ENCODE data around the gene PLCXD1.
"Not testable (repeated sequence)": the region's sequence is repeated elsewhere in the genome, so short reads cannot be mapped to it uniquely, and the experiment has no call there.

The PLCXD1 gene

GRCh38 chrX:340641-341423, 59.7 kb downstream of the PLCXD1 start:
- DNase-seq (ENCODE audit: low read depth, low spot score) = no peak
- no peak overlapping the region for H3K4me3 ChIP-seq (ENCODE audit: low read length)

- no peak overlapping the region for H3K4me3 ChIP-seq (ENCODE audit: low read length)
- DNase-seq (ENCODE audit: low read depth, low spot score) = no peak
These were observed 60.4 kb downstream of the PLCXD1 start for GRCh38 chrX:341541-342101.

DNA sequence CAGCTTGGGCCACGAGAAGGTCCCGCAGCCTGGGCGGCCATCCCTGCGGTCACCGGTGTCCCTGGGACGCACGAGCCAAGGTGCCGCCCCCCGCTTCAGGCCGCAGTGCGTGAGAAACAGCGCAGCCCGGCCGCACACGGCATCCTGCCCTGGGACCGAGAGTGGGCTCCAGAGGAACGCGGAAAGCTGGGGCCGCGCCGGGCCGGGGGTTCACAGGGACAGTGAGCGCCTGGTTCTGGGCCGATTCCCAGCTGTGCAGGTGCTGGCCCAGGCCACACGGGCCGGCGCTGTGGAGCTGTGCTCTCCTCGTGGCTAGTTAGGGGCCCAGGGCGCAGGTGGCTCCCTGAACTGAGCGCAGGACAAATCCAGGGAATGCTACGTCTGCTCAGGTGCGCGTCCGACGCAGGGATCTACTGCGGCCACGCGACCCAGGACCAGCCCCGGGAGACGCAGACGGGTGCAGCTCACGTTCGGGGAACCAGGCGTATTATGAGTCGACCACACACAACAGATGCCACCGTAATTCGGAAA, 63.3 kb downstream of the PLCXD1 start:
- no peak overlapping the region for H3K4me3 ChIP-seq (ENCODE audit: low read length)
- DNase-seq (ENCODE audit: low read depth, low spot score) = no peak

DNA sequence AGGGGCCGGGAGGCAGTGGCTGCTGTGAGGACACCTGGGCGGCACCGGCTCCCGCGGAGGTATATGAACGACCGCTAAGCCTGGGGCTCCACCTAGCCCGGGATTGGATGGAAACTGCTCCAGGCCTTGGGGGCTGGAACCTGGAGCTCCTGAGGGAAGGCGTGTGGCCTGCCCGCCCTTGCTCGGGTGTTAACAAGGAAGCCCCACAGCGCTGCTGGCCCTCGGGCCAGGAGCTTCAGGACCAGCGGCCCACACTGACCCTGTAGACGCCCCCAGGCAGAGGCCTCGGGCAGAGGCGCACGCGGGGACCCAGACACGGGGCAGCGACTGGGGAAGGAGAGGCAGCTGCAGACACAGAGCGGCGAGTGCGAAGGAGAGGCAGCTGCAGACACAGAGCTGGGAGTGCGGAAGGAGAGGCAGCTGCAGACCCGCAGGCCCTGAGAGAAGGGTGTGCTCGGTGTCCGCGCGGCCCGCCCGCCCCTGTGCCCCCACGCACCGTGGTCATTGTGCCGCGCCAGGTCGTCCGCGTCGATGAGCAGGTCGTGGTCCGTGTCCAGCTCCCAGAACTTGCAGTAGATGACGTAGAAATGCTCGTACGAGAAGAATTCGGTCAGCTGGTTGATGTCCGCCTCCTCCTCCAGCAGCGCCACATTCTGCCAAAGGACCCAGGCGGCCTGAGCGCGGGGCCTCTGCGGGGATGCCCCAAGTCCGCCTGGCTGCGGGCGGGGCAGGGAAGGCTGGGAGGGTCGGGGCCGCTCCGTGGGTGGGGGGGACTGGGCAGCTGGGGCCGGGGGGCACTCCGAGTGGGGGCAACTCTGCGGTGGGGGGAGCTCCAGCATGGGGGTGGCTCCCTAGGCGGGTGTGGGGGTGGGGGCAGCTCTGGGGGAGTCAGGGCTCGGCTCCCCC, 64.1 kb downstream of the PLCXD1 start:
- no peak overlapping the region for H3K4me3 ChIP-seq (ENCODE audit: low read length)
- no peak for DNase-seq (ENCODE audit: low read depth, low spot score)

- no peak for DNase-seq (ENCODE audit: low read depth, low spot score)
- H3K4me3 ChIP-seq (ENCODE audit: low read length) = no peak overlapping the region
These were observed 65.0 kb downstream of the PLCXD1 start for GRCh38 chrX:346034-346813.

DNA sequence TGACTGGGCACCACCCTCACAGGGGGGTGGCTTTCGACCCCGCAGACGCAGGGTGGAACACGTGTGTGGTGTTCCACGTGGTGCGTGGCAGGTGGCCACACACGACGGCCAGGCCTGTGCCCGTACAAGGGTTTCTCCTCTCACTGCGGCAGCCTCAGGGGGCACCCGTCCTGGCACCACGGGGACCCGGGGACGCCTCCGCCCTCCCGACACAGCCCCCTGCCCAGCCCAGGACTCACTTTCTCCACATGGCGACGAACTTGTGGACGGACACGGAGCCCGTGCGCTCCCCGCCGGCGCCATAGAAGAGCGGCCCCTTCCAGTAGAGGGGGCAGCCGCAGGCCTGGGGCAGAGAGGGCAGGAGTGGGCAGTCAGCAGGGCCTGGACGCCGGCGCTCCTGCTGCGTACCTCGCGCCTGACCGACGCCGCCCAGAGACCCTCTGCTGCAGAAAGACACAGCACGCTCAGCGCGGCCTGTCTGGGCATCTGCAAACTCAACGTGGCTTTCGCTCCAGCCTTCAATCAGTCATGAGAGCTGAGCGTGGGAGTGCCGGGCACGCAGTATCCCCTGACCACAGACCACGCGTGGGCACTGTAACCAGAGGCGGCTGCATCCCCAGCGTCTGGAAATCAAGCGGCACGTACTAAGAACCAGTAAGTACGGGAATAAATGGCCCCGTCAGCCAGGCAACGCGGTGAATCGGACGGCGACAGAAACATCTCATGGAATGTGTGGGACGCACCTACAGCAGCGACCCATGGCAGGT, 66.4 kb downstream of the PLCXD1 start:
- H3K4me3 ChIP-seq (ENCODE audit: low read length) = no peak overlapping the region
- no peak for DNase-seq (ENCODE audit: low read depth, low spot score)

- no peak overlapping the region for H3K4me3 ChIP-seq (ENCODE audit: low read length)
- DNase-seq (ENCODE audit: low read depth, low spot score) = no peak
These were observed 67.4 kb downstream of the PLCXD1 start for GRCh38 chrX:348461-349117.

GRCh38 chrX:349196-349595, 68.0 kb downstream of the PLCXD1 start:
- no peak for DNase-seq (ENCODE audit: low read depth, low spot score)
- no peak overlapping the region for H3K4me3 ChIP-seq (ENCODE audit: low read length)

DNA sequence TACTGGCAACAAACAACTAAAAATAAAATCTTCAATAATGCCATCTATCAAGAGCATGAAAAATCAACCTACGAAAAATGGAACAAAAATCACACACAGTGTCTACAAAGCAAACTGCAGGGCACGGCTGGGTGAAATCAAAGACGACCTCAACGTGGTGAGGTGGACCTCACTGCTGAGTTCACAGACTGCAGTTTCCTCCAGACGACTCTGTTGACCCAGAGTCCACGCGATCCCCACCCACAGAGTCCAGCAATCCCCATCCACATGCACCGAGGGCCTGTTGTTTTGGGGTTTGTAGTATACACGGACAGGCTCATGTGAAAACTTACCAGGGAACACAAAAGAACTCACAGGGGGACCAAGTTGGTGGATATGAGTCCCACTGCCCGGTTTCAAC, 68.5 kb downstream of the PLCXD1 start:
- DNase-seq (ENCODE audit: low read depth, low spot score) = no peak
- no peak overlapping the region for H3K4me3 ChIP-seq (ENCODE audit: low read length)

DNA sequence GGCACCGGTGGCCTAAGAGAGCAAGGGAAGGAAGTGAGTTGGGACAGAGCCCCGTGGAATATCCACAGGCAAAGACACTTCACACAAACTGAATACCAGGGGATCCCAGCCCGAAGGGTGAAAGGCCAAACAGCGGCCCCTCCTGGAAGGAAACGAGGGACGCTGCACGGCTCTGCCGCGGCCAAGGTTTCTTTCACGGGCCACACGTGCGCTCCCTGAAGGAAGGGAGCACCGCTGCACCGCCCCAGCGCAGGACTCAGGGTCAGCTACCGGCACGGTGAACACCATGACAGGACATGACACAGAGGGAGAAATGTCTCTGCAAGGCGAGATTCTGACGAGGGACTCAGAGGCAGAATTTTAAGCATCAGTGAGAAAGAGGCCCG, 69.0 kb downstream of the PLCXD1 start:
- no peak overlapping the region for H3K4me3 ChIP-seq (ENCODE audit: low read length)
- no peak for DNase-seq (ENCODE audit: low read depth, low spot score)

DNA sequence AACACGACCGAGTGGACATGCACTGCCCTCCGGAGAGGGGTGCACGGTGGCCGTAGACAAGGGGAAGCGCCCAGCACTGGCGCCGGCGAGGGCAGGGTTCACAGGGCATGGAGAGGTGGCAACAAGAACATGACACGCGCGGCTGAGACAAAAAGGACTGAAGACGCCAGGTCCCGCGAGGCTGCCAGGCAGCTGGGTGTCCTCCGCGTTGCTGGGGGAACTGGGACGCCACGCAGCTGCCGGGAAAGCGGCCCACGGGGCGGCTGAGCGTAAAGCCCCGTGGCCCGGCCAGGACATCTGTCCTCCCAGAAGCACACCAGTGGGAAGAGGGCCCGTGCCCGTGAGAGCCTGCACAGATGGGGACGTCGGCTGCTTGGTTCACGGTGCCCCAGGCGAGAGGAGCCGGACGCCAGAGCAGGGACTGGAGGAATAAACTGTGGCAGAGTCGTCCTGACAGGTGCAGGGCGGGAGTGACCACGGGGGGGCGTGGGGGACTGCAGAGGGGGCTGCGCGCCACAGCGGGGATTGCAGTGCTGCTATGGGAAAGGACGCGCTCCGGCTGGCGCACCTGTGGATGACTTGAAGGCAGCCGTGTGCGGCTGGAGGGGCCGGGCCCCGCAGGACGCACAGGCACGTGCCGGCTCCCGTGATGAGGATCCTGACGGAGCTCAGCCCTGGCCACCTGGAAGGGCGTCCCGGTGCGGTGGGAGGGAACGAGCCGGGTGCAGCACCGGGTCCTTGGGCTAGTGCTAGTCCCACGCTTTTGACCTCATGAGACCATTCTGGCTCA, 69.5 kb downstream of the PLCXD1 start:
- H3K4me3 ChIP-seq (ENCODE audit: low read length) = no peak overlapping the region
- DNase-seq (ENCODE audit: low read depth, low spot score) = no peak

DNA sequence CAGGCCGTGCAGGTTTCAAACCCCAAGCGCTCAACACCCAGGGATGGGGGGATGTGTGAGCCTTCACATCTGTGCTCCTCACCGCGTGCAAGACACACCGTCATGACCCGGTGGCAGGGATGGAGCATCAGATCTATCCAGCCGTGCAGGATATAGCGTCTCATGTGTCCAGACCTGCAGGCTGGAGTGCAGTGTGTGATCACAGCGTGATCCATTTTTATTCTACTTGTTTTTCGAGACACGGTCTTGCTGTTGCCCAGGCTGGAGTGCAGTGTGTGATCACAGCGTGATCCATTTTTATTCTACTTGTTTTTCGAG, 70.1 kb downstream of the PLCXD1 start:
- H3K4me3 ChIP-seq (ENCODE audit: low read length); DNase-seq (ENCODE audit: low read depth, low spot score): not testable (repeated sequence)

DNA sequence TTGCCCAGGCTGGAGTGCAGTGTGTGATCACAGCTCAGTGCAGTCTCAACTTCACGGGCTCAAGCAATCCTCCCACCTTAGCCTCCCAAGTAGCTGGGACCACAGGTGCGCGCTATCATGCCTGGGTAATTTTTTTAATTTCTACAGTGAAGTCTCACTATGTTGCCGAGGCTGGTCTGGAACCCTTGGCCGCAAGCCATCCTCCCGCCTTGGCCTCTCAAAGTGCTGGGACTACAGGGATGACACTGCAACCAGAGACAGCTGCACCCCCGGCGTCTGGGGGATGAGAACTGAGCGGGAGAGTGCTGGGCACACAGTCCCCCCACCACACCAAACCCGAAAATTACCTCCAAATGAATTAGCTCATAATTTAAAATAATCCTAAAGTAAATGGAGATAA, 70.6 kb downstream of the PLCXD1 start:
- DNase-seq (ENCODE audit: low read depth, low spot score) = no peak
- H3K4me3 ChIP-seq (ENCODE audit: low read length) = no peak overlapping the region

DNA sequence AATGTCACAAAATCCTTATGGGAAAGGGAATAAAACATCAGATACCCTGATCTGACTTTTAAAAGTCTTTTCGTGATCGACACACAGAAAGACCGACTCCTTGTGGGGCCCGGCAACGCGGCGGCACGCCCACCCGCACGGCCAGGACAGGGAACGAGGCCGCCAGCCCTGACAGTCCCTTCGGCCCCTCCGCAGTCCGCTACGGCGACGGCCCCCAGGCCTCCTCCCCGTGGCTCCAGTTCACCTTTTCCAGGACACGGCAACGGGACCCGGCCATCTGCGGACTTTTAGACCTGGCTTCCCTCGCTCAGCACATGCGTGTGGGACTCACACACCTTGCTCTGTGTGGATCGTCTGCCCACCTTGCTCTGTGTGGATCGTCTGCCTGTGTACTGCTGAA, 71.0 kb downstream of the PLCXD1 start:
- H3K4me3 ChIP-seq (ENCODE audit: low read length) = no peak overlapping the region
- DNase-seq (ENCODE audit: low read depth, low spot score) = no peak

DNA sequence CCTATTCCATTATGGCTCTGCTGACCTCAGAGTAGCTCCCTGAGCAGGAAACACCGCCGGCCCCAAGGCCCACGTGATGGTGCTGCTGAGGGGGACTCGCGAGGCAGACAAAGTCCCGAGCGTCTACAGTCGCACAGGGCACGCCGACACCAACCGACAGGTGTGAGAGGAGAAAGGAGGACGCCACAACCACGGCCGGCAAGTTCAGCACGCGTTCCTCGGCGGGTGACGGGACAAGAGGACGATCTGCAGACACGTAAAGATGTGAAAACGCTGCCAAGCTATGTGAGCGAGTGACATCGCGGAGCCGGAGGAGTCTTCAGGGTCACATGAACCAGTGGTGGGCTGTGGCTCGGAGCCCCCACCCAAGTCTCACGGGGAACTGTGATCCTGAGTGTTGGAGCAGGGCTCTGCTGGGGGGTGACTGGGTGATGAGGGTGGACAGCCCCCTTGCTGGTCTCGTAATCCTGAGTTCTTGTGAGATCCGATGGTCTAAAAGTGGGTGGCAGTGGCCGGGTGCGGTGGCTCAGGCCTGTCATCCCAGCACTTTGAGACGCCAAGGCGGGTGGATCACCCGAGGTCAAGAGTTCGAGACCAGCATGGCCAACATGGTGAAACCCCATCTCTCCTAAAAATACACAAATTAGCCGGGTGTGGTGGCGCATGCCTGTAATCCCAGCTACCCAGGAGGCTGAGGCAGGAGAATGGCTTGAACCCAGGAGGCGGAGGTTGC, 71.6 kb downstream of the PLCXD1 start:
- DNase-seq (ENCODE audit: low read depth, low spot score) = no peak
- H3K4me3 ChIP-seq (ENCODE audit: low read length) = no peak overlapping the region

All from Jurkat, Clone E6-1 (cell line).